GM12892 (cell line): ENCODE results near the gene SYNGR3.
"Not testable (repeated sequence)": the region's sequence is repeated elsewhere in the genome, so short reads cannot be mapped to it uniquely, and the experiment has no call there.

ENCODE experiments used
- DNase-seq: peaks from one replicate; pipeline ENCODE4 v3.0.0; 2011; ENCODE audit not compliant: insufficient read length
- FAIRE-seq: peaks from 2 replicates; lab custom pipeline; 2011; peaks lifted over from hg19 to GRCh38; lab: Jason Lieb, UNC
- POLR2A ChIP-seq: IDR thresholded peaks from 2 replicates; pipeline ENCODE4 v1.6.1; 2011; ENCODE audit warnings: low read depth, low read length, control low read depth
- POLR2AphosphoS5 ChIP-seq: IDR thresholded peaks from 2 replicates; pipeline ENCODE4 v1.6.1; 2011; ENCODE audit warnings: low read depth, low read length, control low read depth
- TAF1 ChIP-seq: IDR thresholded peaks from 2 replicates; pipeline ENCODE4 v1.6.1; 2011; ENCODE audit warnings: low read depth, mild to moderate bottlenecking, control low read depth, low read length, borderline replicate concordance

SYNGR3 gene

DNA sequence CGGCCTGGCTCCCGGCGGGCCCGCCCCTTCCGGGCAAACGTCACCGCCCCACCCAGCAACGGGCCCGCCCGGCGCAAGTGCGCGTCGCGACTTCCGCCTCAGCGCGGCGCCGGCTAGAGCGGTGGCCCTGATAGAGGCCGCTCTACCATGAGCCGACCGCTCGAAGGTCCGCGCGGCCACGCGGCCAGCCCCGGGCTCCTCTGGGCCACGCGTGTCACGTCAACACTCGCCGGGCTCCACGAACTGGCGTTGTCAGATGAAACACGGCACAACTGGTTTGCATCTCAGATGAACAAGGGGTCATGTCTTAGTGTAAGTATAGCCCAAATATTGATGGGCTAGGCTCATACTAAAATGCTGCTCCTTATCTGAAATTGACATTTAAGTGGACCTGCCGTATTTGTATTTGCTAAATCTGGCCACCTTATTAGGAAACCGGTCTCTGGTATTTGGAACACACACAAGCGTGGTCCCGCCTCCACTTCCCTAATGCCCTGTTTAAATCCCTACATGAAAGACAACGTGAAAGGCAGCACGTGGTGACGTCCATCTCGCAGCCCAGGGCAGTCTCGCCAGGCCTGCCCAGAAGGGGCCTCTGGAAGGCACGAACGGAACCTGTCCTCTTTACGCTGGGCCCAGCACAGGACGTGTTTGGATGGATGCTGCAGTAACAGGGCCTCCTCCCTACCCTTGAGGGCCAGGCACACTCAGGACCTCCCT, 20.2 kb downstream of the SYNGR3 start, which contains the start of gene ZNF598:
ZNF598 (minus strand) TSS at position 31 of the 720 bp plus-strand sequence.
- TF ChIP-seq TAF1 (peak; percentile 77; the same call in 1 of the 2 replicates), POLR2AphosphoS5 (peak; percentile 81), POLR2A (peak; percentile 94)
- peak; percentile 98 for DNase-seq
- peak; percentile 85 for FAIRE-seq

DNA sequence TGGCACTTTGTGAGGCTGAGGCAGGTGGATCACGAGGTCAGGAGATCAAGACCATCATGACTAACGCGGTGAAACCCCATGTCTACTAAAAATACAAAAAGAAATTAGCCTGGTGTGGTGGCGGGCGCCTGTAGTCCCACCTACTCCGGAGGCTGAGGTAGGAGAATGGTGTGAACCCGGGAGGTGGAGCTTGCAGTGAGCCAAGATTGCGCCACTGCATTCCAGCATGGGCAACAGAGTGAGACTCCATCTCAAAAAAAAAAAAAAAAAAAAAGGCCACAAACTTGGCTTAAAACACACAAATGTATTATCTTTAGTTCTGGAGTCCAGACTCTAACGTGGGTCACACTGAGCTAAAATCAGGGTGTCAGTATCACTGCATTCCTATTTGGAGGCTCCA, 22.0 kb downstream of the SYNGR3 start:
- DNase-seq, FAIRE-seq: not testable (repeated sequence)

DNA sequence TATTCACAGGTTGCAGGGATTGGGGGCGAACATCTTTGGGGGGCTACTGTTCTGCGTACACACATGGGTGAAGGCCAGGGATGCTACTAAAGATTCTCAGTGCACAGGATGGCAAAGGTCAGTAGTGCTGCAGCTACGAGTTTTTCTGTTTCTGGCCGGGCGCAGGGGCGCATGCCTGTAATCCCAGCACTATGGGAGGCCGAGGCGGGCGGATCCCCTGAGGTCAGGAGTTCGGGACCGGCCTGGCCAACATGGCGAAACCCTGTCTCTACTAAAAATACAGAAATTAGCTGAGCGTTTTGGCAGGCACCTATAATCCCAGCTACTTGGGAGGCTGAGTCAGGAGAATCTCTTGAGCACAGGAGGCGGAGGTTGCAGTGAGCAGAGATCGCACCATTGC, 23.8 kb downstream of the SYNGR3 start:
- no peak for FAIRE-seq
- TF ChIP-seq POLR2AphosphoS5 (no peak), POLR2A (no peak)
- no peak for DNase-seq

DNA sequence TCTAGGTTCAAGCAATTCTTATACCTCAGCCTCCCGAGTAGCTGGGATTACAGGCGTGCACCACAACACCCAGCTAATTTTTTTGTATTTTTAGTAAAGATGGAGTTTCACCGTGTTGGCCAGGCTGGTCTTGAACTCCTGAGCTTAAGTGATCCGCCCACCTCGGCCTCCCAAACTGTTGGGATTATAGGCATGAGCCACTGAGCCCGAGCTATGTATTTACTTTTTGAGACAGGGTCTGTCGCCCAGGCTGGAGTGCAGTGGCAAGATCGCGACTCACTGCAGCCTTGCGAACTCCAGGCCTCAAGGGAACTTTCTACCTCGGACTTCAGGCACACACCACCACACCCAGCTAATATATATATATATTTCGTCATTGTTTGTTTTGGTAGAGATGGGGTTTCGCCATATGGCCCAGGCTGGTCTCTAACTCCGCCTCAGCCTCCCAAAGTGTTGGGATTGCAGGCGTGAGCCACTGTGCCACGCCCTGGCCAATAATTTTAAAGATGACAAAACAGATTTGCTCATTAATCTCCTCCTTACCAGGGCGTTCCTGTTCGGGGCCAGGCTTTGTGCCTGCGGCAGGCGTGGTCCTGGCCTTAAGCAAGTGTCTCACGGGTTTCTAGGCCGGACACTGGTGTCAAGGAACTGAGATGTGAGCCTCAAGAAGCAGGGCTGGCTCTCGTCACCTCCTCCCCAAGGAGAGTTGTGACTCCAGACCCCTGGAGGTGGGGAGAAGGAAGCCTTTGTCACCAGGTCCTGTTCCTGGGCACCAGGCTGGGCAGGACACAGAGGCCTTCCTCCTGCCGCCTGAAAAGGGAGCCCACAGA, 25.6 kb downstream of the SYNGR3 start:
- FAIRE-seq (no peak), DNase-seq (no peak)
- TF ChIP-seq POLR2AphosphoS5 (no peak), POLR2A (no peak), TAF1 (no peak)

DNA sequence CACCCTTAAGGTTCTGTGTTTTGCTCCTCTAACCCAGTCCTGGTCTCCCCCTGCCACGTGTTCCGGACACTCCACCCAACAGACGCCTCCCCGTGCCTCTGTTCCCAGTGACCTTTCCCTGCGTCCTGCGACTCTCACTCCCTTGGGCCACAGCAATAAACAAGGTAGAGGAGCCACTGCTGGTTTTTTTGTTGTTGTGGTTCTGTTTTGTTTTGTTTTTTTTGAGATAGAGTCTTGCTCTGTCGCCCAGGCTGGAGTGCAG, 26.1 kb downstream of the SYNGR3 start:
- FAIRE-seq (no peak), DNase-seq (no peak)
- TF ChIP-seq POLR2AphosphoS5: no peak
- no peak for TF ChIP-seq POLR2A
- no peak for TF ChIP-seq TAF1

DNA sequence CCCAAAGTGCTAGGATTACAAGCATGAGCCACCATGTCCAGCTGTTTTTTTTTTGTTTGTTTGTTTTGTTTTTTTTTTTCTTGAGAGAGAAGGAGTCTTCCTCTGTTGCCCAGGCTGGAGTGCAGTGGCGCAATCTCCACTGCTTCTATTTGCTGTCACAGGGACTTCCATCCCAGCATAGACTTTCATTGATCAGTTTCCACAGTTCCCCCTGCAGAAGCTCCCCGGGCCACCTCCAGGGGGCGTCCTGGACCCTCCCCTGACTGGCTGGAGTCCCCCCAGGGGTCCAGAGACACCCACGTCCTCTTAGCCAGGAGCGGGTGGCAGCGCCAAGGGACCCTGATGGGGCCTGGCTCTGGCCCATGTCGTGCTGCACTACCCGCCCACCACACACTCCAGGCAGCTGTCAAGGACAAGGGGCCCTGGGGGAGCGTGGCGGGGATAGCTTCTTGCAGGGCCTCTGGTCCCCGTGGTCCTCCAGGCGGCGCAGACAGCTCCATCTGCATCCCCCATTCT, 26.7 kb downstream of the SYNGR3 start:
- DNase-seq (no peak), FAIRE-seq (no peak)
- TF ChIP-seq TAF1 (no peak), POLR2AphosphoS5 (no peak), POLR2A (no peak)

DNA sequence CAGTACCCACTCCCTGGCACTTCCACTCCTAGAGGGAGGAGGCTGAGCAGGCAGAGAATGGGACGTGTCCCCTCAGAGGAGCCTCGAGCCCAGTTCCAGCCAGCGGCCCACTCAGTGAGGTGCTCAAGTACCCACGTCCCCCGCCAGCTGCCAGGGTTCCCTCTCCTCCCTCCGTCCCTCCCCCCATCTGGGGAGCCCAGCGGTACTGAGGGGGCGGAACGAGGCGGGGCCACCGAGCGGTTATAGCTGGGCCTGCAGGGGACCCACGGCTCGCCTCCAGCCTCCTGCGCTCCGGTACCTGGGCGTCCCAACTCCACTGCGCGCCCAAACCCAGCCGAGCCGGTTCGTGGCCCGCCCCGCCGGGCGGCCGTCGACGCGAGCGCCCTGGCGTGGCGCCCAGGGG, 29.7 kb downstream of the SYNGR3 start, which contains the start of gene NPW:
NPW (plus strand) TSS at position 268 of the 403 bp plus-strand sequence.
- DNase-seq: no peak
- TF ChIP-seq POLR2A (no peak), TAF1 (no peak)
- no peak for FAIRE-seq

DNA sequence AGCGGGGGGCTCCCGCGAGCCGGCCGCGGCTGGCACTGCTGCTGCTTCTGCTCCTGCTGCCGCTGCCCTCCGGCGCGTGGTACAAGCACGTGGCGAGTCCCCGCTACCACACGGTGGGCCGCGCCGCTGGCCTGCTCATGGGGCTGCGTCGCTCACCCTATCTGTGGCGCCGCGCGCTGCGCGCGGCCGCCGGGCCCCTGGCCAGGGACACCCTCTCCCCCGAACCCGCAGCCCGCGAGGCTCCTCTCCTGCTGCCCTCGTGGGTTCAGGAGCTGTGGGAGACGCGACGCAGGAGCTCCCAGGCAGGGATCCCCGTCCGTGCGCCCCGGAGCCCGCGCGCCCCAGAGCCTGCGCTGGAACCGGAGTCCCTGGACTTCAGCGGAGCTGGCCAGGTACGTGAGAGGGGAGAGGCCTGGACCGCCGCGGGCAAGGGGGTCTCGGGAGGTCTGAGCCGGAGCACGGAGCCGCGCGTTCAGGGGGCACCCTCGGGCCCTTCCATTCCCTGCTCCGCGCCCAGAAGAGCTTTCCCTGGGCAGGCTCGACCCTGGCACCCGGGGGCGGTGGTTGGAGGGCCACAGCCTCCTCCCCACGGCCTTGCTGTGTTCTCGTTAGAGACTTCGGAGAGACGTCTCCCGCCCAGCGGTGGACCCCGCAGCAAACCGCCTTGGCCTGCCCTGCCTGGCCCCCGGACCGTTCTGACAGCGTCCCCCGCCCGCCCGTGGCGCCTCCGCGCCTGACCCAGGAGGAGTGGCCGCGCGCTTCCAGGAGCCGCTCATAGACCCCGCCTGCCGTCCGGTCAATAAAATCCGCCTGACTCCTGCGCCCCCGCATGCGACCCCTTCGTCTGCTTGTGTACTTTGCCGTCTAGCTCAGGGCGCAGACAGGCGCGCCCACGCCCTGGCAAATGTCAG, 30.4 kb downstream of the SYNGR3 start:
- DNase-seq (no peak), FAIRE-seq (no peak)
- TF ChIP-seq TAF1 (no peak), POLR2AphosphoS5 (no peak), POLR2A (no peak)

DNA sequence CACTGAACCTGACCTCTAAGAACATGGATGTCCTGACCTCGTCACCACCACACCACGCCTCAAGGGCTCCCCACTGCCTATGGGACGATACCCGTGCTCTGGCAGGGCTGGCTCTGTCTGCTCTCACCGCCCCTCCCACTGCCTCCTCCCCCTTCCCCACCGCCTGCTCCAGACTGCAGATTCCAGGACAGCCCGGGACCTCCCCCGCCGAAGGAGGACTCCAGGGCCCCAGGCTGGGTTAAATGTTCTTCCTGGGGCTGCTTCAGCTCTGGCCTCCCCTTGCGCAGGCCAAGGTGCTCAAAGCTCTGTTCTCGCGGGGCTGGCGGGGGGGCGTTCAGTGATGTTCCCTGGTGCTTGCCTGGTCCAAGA, 32.9 kb downstream of the SYNGR3 start:
- no peak for FAIRE-seq
- no peak for DNase-seq
- no peak for TF ChIP-seq TAF1
- no peak for TF ChIP-seq POLR2A
- no peak for TF ChIP-seq POLR2AphosphoS5

DNA sequence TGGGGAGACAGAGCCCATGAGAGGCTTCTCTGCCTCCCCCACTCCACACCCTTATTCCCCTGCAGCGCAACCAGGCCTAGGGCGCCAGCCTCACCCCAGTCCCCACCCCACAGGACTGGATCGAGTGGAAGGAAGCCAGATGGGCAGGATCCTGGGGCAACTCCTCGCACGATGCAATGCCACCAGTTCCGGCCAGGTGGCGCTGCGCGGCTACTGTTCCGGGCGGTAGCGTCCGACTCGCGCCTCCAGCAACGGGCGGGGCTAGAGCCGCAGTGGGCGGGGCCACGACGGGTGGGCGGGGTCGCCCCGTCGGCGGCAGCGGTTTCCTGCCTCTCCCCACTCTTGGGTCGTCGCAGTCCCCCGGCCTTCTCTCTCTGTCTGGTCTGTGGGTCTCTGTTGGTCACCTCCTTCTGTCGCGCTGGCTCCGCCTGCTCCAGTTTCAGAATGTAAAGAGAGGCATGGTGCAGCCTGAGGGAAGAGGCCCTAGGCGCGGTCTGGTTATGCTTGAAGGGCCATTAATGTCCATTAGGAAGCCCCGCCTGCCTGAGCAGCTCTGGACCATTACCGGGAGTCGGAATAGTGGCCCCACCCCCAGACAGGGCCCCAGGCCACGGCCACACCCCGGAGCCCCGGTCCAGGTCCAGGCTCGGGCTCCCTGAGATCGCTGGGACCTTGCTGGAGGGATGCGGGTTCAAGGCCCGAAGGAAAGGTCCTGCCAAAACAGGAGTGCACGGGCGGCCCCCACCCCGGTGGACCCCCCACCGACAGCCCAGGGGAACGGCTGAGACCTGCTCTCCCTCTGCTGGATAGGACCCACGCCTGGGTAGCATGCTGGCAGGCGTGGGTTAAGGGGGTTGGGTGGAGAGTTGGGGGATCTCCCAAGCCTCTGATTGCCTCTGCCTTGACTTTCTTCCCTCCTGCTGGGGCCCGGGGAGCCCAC, 33.6 kb downstream of the SYNGR3 start:
- DNase-seq: peak; percentile 99
- FAIRE-seq: peak; percentile 99
- TF ChIP-seq TAF1 (no peak), POLR2A (no peak; the same call in 1 of the 2 replicates), POLR2AphosphoS5 (no peak)
